Measurements from ENCODE around the gene SHB.

GRCh38 chr9:37964740-37965081, 104.3 kb downstream of the SHB start:
- TF ChIP-seq, protein P1, sequence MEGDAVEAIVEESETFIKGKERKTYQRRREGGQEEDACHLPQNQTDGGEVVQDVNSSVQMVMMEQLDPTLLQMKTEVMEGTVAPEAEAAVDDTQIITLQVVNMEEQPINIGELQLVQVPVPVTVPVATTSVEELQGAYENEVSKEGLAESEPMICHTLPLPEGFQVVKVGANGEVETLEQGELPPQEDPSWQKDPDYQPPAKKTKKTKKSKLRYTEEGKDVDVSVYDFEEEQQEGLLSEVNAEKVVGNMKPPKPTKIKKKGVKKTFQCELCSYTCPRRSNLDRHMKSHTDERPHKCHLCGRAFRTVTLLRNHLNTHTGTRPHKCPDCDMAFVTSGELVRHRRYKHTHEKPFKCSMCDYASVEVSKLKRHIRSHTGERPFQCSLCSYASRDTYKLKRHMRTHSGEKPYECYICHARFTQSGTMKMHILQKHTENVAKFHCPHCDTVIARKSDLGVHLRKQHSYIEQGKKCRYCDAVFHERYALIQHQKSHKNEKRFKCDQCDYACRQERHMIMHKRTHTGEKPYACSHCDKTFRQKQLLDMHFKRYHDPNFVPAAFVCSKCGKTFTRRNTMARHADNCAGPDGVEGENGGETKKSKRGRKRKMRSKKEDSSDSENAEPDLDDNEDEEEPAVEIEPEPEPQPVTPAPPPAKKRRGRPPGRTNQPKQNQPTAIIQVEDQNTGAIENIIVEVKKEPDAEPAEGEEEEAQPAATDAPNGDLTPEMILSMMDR (IDR thresholded peaks at IDR 0.05) = no peak
- no peak for TF ChIP-seq POLR2A (IDR thresholded peaks at IDR 0.05)

Data from body of pancreas (tissue), 4 donors.